Right atrium auricular region (tissue), 2 donors: ENCODE measurements around the gene SLC24A4. TPM values are rescaled to one million over a fixed set of nuclear protein-coding genes. Genes with fewer than 3 reads are reported as not detected.

Experiments used
- DNase-seq: peaks from one replicate; pipeline ENCODE4 v3.0.0-alpha.2; 2019; ENCODE audit warnings: low spot score
- H3K27ac ChIP-seq, 2 donors: fragments of 200-600 bp; sonication (generic); 1 replicate in 1 of 2; 2 replicates in 1 of 2; pipeline ENCODE4 v1.5.1; 2016 to 2019
- H3K27me3 ChIP-seq, 2 donors: fragments of 200-600 bp; sonication (generic); one replicate each; pipeline versions ENCODE4 v1.5.1 to v1.6.0; 2017 to 2019
- H3K36me3 ChIP-seq: fragments of 200-600 bp; sonication (generic); one replicate; pipeline ENCODE4 v1.5.1; 2016
- H3K4me1 ChIP-seq, 2 donors: fragments of 200-600 bp; sonication (generic); one replicate each; pipeline versions ENCODE4 v1.5.1 to v1.6.0; 2017 to 2019
- H3K4me3 ChIP-seq, 2 donors: fragments of 200-600 bp; sonication (generic); 1 replicate in 1 of 2; 2 replicates in 1 of 2; pipeline ENCODE4 v1.5.1; 2017 to 2019; ENCODE audit warnings: mild to moderate bottlenecking in 1 of 2, moderate library complexity in 1 of 2
- H3K9me3 ChIP-seq, 2 donors: fragments of 200-600 bp; sonication (generic); one replicate each; pipeline ENCODE4 v1.5.1; 2019
- total RNA-seq, 2 donors: library from RNA; depleted of rRNA; stranded (reverse); fragments of >200 nt; gene quantifications; one replicate each; pipeline ENCODE4 v1.1.0, GENCODE V29; 2016
- TF ChIP-seq, protein P1 (sequence below), 2 donors: fragments of 200-600 bp; sonication (generic); IDR thresholded peaks; one replicate each; pipeline ENCODE4 v1.5.1; 2019; ENCODE audit warnings: antibody characterized with exemption in 2 of 2

Gene SLC24A4
- total RNA-seq, 2 donors from 2014 or later = 0.04 to 0.24 TPM

DNA sequence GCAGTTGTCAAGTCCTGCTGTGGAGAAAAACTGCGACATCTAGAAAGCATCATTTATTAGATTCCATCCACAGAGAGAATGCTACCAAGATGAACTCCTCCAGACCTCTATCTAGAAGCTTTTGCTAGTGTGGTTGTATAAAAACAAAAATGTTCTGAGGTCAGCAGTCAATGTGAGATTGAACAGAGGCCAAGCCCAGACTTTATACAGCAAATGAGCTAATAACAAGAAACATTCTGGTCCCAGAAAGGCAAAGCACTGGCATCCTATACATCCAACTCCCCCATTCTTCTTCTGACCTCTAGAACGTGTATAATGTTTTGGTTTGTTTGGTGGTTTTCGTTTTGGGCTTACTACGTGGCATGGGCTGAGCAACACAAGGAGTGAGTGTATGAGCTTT, 163.9 kb downstream of the SLC24A4 start:
- Histone ChIP-seq H3K27me3 (no peaks in the 10 kb centered on the region), H3K4me1 (peaks cover 0 to 35% of the 10 kb centered on the region in 2 donors), H3K9me3 (no peaks in the 10 kb centered on the region), H3K27ac (no peak overlapping the region), H3K36me3 (no peaks in the 10 kb centered on the region), H3K4me3 (no peak overlapping the region)
- DNase-seq = no peak
- TF ChIP-seq, protein P1, sequence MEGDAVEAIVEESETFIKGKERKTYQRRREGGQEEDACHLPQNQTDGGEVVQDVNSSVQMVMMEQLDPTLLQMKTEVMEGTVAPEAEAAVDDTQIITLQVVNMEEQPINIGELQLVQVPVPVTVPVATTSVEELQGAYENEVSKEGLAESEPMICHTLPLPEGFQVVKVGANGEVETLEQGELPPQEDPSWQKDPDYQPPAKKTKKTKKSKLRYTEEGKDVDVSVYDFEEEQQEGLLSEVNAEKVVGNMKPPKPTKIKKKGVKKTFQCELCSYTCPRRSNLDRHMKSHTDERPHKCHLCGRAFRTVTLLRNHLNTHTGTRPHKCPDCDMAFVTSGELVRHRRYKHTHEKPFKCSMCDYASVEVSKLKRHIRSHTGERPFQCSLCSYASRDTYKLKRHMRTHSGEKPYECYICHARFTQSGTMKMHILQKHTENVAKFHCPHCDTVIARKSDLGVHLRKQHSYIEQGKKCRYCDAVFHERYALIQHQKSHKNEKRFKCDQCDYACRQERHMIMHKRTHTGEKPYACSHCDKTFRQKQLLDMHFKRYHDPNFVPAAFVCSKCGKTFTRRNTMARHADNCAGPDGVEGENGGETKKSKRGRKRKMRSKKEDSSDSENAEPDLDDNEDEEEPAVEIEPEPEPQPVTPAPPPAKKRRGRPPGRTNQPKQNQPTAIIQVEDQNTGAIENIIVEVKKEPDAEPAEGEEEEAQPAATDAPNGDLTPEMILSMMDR (IDR thresholded peaks at IDR 0.05) = no peak

DNA sequence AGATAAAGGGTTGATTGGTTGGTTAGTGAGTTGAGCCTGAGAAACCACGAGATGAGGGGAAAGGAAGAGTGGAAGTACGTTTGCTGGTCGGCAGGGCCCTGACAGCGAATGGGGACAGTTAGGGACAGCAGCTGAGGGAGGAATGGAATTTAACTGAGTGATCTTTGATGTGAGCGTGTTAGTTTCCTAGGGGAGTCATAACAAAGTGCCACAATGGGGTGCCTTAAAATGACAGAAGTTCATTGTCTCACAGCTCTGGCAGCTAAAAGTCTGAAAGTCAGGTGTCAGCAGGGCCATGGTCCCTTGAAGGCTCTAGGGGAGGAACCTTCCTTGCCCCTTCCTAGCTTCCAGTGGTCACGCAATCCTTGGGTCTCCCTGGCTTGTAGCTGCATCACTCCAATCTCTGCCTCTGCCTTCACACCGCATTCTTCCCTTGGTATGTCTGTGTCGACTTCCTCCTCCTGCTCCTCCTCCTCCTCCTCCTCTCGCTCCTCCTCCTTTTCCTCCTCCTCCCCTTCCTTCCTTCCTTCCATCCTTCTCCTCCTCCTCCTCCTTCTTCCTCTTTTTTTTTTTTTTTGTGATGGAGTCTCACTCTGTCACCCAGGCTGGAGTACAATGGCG, 164.7 kb downstream of the SLC24A4 start:
- no peaks in the 10 kb centered on the region for H3K27me3 ChIP-seq
- H3K36me3 ChIP-seq = no peaks in the 10 kb centered on the region
- H3K4me3 ChIP-seq = no peak overlapping the region
- no peaks in the 10 kb centered on the region for H3K9me3 ChIP-seq
- peak overlapping the region in 1 of 2 donors; percentile 21 for H3K27ac ChIP-seq
- H3K4me1 ChIP-seq = peaks cover 0 to 31% of the 10 kb centered on the region in 2 donors
- TF ChIP-seq, protein P1 (IDR thresholded peaks at IDR 0.05) = no peak
- peak; percentile 52 for DNase-seq

DNA sequence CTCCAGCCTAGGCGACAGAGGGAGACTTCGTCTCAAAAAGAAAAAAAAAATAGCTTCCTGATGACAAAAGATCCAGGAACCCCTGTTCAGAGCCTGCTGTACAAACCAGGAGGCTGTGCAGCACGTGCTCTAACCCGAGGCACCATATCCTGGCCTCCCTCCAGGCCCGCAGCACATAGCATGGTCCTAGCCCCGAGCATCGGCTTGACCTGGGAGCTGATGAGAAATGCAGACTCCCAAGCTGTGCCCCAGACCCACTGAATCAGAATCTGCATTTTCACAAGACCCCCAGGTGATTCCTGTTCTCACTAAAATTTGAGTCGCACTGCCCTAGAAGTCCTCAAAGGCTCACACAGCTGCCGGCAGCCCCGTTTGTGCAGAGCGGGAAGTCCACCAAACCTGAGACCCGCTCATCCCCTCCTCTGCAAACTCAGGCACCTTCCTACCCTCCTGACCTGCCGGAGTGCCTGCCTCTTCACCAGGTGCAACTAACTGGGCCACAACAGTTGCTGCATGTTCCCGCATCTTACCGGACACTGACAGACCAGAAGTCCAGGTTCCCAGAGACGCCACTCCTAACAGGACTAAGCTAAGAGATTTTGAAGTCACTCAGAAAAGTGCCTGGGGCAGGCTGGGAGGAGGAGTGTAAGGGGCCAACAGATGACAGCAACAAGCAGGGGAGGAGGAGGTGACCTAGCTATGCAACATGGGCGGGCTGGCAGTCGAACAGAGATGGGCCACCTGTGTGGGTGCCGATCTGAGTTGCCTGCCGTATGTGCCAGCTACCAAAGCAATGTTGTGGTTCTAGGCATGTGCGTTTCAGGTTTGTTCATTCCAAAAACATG, 166.7 kb downstream of the SLC24A4 start:
- H3K9me3 ChIP-seq = no peaks in the 10 kb centered on the region
- TF ChIP-seq, protein P1 (IDR thresholded peaks at IDR 0.05) = no peak
- no peaks in the 10 kb centered on the region for H3K27me3 ChIP-seq
- H3K4me1 ChIP-seq = peaks cover 0 to 31% of the 10 kb centered on the region in 2 donors
- H3K27ac ChIP-seq = no peak overlapping the region
- peak; percentile 54 for DNase-seq
- H3K36me3 ChIP-seq = no peaks in the 10 kb centered on the region
- no peak overlapping the region for H3K4me3 ChIP-seq

DNA sequence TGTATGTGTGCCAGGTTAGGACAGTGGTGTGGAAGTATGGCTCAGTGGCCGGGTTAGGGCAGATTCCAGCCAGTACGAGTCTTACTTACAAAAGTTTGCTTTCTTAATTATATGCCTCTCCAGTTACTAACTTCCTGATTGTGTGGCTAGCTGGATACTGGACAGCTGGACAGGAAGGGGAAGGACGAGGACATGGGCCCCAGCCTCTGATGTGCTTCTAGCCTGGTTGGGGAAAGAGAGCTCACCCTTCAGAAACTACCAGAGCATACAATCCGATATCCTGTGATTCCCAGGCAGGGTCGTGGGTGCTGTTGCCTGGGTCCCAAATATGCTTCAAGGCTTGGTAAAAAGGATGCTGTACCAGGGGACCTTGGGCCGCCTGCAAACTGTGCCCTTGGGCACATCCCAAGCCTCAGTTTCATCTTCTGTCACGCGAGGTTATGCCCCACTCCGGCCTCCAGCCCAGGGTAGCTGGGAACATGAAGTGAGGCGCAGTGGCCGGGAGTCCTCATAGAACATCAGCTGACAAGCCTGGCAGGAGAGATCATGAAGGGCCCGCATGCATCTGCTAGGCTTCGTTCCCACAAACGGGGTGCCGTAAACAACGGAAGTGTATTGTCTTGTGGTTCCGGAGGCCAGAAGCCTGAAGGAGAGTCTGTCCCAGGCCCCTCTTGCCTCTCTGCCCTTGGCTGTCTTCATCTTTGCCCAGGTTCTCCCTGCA, 167.4 kb downstream of the SLC24A4 start:
- H3K27me3 ChIP-seq = no peaks in the 10 kb centered on the region
- H3K9me3 ChIP-seq = no peaks in the 10 kb centered on the region
- no peaks in the 10 kb centered on the region for H3K36me3 ChIP-seq
- H3K4me3 ChIP-seq = no peak overlapping the region
- H3K4me1 ChIP-seq = peaks cover 0 to 32% of the 10 kb centered on the region in 2 donors
- TF ChIP-seq, protein P1 (IDR thresholded peaks at IDR 0.05) = no peak
- peak; percentile 56 for DNase-seq
- no peak overlapping the region for H3K27ac ChIP-seq

DNA sequence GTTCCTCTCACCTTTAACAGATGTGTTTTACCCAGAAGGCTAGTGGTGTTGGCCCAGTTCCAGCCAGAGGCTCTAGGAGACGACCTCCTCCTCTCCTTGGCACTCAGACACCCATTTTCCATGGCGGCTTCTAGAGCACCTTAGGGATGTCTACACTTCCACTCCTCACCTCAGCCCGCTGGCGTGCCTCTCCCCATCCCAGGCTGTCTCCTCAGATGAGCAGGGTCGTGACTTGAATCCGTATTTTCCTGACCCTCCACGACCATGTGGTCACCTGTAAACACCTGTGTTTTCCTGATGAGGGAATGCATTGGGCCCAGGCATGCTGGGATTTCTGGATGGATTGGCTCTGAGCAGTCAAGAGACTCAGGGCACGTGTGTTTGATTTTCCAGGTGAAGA, 168.8 kb downstream of the SLC24A4 start:
- H3K27me3 ChIP-seq = no peaks in the 10 kb centered on the region
- H3K4me1 ChIP-seq = peaks cover 0 to 34% of the 10 kb centered on the region in 2 donors
- TF ChIP-seq, protein P1 (IDR thresholded peaks at IDR 0.05) = no peak
- H3K9me3 ChIP-seq = no peaks in the 10 kb centered on the region
- H3K27ac ChIP-seq = peak overlapping the region in 1 of 2 donors; percentile 46
- DNase-seq = no peak
- H3K4me3 ChIP-seq = no peak overlapping the region
- no peaks in the 10 kb centered on the region for H3K36me3 ChIP-seq
